HG02759 (cell line): ENCODE data around the gene C3orf49.

Experiments
- ATAC-seq: cut with Tn5 transposase; IDR thresholded peaks from one replicate; pipeline ENCODE4 v1.9.1; 2021; ENCODE audit warnings: mild to moderate bottlenecking, moderate library complexity; ENCODE audit not compliant: unreplicated experiment

The C3orf49 gene

GRCh38 chr3:63878394-63879060 is 59.4 kb downstream of the C3orf49 start:
- ATAC-seq: no peak

DNA sequence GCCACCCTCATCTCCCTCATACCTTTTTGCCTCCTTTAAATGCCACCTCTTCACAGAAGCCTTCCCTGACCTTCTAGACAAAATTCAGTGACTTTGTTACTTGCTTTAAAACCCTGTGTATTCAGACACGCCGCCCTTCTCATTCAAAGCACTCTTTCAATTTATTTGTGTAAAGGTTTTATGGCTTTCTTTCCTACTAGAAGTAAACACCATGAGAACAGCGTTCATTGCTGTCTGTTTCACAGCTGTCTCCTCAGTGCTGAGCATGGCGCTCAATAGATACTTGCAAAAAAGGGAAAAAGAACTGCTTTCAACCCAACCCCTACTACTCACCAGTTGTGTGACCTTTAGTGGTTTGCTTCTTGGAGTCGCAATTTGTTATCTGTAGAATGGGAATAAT is 61.6 kb downstream of the C3orf49 start:
- no peak for ATAC-seq

DNA sequence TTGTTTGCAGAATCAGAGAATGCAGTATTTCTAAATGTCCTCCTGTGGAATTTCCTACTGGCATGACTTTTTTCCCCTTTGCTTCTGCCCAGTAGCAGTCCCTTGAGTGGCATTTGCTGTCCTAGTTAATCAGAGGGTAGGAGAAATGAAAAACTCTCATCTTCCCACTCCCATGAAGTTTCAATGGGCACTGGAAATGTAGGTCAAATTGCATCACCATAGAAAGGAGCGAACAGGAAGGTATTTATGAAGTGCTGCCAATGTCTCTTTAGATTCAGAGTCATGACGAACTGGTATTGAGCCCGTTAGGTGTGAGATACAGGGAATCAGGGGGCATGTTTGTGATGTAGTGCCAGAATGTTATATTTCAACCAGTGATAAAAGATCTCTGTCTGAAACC is 67.8 kb downstream of the C3orf49 start:
- ATAC-seq: no peak

DNA sequence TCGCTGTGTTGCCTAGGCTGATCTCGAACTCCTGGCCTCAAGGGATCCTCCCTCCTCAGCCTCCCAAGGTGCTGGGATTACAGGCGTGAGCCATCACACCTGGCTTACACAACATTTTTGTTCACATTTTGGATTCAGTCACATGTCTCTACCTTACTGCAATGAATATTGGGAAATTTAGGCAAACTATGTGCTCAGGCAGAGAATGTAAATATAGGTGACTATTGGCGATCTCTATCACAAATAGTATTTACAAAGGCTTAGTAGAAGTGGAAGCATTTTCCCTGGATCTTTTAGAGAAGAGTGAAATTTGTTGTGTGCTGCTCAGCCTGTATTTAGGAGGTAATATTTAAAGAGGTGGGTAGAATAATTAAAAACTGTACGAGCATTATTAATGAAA is 72.4 kb downstream of the C3orf49 start:
- ATAC-seq: no peak

GRCh38 chr3:63892773-63893352 is 73.8 kb downstream of the C3orf49 start:
- ATAC-seq: no peak

GRCh38 chr3:63895422-63896189 is 76.5 kb downstream of the C3orf49 start:
- no peak for ATAC-seq

DNA sequence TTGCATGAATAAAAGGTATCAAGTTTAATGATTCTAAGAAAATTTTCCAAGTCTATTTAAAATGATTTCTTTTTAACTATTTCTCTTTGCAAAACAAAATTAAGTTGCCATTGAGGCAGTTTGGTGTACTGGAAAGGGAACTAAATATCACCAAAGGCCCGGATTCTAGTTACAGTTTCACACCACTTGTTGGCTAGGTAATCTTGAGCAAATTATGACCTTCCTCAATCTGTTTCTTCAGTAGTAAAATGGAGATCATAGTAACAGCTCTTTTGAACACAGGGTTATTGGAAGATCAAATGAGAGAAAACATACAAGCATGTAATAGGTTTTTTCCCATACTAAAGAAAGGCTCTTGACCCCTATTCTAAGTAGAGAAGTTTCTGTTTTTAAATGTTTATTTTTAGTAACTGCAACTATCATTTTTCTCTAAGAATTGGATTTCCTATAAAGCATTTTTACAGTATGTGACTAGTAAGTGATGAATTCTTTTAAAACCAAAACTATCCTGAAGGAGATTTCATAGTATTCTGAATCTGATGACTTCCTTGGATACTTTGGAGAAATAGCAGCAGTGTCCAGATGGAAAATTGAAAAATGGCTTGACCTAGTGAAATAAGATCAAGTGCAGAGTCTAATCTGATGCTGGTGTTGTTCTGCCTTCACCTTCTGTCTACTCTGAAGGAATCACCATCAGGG is 77.4 kb downstream of the C3orf49 start:
- ATAC-seq: no peak
